ENCODE results near the gene SPTSSA. TPM values are rescaled to one million over a fixed set of nuclear protein-coding genes. Genes with fewer than 3 reads are reported as not detected.
A peak's percentile ranks its signal among the peaks of the same experiment; 100 is the strongest.

The SPTSSA gene
- total RNA-seq, 4 donors from 2014 or later: 4.8 to 45.7 (median 28.4) TPM

GRCh38 chr14:34502545-34503225 is 40.6 kb upstream of the SPTSSA start:
- Histone ChIP-seq H3K4me3 (no peak overlapping the region), H3K27ac (peak overlapping the region; percentile 25 to 51 (median 29)), H3K27me3 (no peaks in the 10 kb centered on the region), H3K36me3 (no peaks in the 10 kb centered on the region), H3K9me3 (no peaks in the 10 kb centered on the region), H3K4me1 (peaks cover 5 to 47% (median 25%) of the 10 kb centered on the region in 4 donors)
- no peak for DNase-seq
- intact Hi-C loops (cut with DNase I; ENCODE audit: low total_unique reads) (no loop called here), in situ Hi-C loops (cut with MboI; ENCODE audit: low pct_ligation_motif_present in 1 of 4, low pct_unique_long_range_greater_than_20kb in 1 of 4, low sequenced_read_pairs in 3 of 4) (no loop called here)
- TF ChIP-seq, protein P1, sequence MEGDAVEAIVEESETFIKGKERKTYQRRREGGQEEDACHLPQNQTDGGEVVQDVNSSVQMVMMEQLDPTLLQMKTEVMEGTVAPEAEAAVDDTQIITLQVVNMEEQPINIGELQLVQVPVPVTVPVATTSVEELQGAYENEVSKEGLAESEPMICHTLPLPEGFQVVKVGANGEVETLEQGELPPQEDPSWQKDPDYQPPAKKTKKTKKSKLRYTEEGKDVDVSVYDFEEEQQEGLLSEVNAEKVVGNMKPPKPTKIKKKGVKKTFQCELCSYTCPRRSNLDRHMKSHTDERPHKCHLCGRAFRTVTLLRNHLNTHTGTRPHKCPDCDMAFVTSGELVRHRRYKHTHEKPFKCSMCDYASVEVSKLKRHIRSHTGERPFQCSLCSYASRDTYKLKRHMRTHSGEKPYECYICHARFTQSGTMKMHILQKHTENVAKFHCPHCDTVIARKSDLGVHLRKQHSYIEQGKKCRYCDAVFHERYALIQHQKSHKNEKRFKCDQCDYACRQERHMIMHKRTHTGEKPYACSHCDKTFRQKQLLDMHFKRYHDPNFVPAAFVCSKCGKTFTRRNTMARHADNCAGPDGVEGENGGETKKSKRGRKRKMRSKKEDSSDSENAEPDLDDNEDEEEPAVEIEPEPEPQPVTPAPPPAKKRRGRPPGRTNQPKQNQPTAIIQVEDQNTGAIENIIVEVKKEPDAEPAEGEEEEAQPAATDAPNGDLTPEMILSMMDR (IDR thresholded peaks at IDR 0.05): no peak
- TF ChIP-seq POLR2A (IDR thresholded peaks at IDR 0.05): no peak
- no peak for TF ChIP-seq POLR2AphosphoS5 (IDR thresholded peaks at IDR 0.05)
- no peak for TF ChIP-seq EP300 (IDR thresholded peaks at IDR 0.05; ENCODE audit: low read depth)
- WGBS, 2 donors (ENCODE audit: low coverage in 1 of 2): 26 to 30% methylated on average over 2 of the region's 2 CpGs

DNA sequence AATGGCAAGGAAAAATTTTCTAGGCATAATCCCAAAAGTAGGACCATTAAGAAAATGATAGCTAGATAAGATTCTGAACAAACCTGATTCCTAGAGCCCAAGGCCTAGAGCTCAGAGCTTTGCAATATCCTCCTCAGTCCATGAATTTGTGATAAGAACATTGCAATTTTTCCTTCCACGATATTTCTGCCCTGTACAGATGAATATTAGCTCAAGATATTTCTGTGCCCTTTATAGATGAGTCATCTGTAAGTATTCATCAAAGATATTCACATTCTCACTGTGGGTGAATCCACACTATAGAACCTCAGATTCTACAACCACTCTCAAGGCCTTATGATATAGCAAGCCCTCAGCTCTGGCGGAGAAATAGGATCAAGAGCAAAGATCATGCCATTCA is 40.0 kb upstream of the SPTSSA start:
- Histone ChIP-seq H3K27ac (peak overlapping the region in 3 of 4 donors; percentile 25 to 51 (median 26)), H3K27me3 (no peaks in the 10 kb centered on the region), H3K36me3 (no peaks in the 10 kb centered on the region), H3K4me3 (no peak overlapping the region), H3K4me1 (peaks cover 11 to 53% (median 31%) of the 10 kb centered on the region in 4 donors), H3K9me3 (no peaks in the 10 kb centered on the region)
- DNase-seq: no peak
- 85 to 94% methylated on average over 2 of the region's 2 CpGs for WGBS, 2 donors (ENCODE audit: low coverage in 1 of 2)
- no peak for TF ChIP-seq EP300 (IDR thresholded peaks at IDR 0.05; ENCODE audit: low read depth)
- no peak for TF ChIP-seq POLR2AphosphoS5 (IDR thresholded peaks at IDR 0.05)
- TF ChIP-seq, protein P1 (IDR thresholded peaks at IDR 0.05): no peak
- TF ChIP-seq POLR2A (IDR thresholded peaks at IDR 0.05): no peak
- intact Hi-C loops (cut with DNase I; ENCODE audit: low total_unique reads): no loop called here
- in situ Hi-C loops (cut with MboI; ENCODE audit: low pct_ligation_motif_present in 1 of 4, low pct_unique_long_range_greater_than_20kb in 1 of 4, low sequenced_read_pairs in 3 of 4): no loop called here

DNA sequence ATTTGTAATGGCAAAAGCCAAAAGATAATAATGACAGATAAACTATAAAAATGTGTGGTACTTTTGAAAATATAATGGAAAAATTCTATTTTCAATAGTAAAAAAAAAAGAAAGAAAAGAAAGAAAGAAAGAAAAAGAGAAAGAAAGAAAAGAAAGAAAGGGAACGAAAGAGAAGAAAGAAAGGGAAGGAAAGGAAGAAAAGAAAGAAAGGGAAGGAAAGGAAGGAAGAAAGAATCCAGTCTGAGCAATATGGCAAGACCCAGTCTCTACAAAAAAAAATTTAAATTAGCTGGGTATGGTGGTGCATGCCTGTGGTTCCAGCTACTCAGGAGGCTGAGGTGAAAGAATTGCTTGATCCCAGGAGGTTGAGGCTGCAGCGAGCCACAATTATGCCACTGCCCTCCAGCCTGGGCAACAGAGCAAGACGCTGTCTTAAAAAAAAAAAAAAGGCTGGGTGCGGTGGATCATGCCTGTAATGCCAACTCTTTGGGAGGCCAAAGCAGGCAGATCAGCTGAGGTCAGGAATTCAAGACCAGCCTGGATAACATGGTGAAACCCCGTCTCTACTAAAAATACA is 39.1 kb upstream of the SPTSSA start:
- H3K27me3 ChIP-seq: no peaks in the 10 kb centered on the region
- H3K36me3 ChIP-seq: no peaks in the 10 kb centered on the region
- 92 to 93% methylated on average over 4 of the region's 5 CpGs for WGBS, 2 donors (ENCODE audit: low coverage in 1 of 2)
- TF ChIP-seq POLR2A (IDR thresholded peaks at IDR 0.05) (no peak), EP300 (IDR thresholded peaks at IDR 0.05; ENCODE audit: low read depth) (no peak)
- peaks cover 13 to 55% (median 34%) of the 10 kb centered on the region in 4 donors for H3K4me1 ChIP-seq
- no peaks in the 10 kb centered on the region for H3K9me3 ChIP-seq
- intact Hi-C loops (cut with DNase I; ENCODE audit: low total_unique reads): no loop called here
- H3K4me3 ChIP-seq: no peak overlapping the region
- peak overlapping the region in 2 of 4 donors; percentile 84 to 91 for H3K27ac ChIP-seq
- DNase-seq: no peak
- in situ Hi-C loops (cut with MboI; ENCODE audit: low pct_ligation_motif_present in 1 of 4, low pct_unique_long_range_greater_than_20kb in 1 of 4, low sequenced_read_pairs in 3 of 4): no loop called here

- H3K27me3 ChIP-seq: no peaks in the 10 kb centered on the region
- no peaks in the 10 kb centered on the region for H3K36me3 ChIP-seq
- TF ChIP-seq POLR2A (IDR thresholded peaks at IDR 0.05) (no peak), POLR2AphosphoS5 (IDR thresholded peaks at IDR 0.05) (no peak)
- TF ChIP-seq, protein P1 (IDR thresholded peaks at IDR 0.05): peak; percentile 51 to 87 (median 67)
- intact Hi-C loops (cut with DNase I; ENCODE audit: low total_unique reads): no loop called here
- 83 to 89% methylated on average over 5 to 6 of the region's 6 CpGs for WGBS, 2 donors (ENCODE audit: low coverage in 1 of 2)
- H3K4me3 ChIP-seq: no peak overlapping the region
- in situ Hi-C loops (cut with MboI; ENCODE audit: low pct_ligation_motif_present in 1 of 4, low pct_unique_long_range_greater_than_20kb in 1 of 4, low sequenced_read_pairs in 3 of 4): loop anchor here in 1 of 4 donors (10.0 kb wide), 1 partner anchor 134 kb away; no protein-coding TSS in a partner anchor
- H3K27ac ChIP-seq: peak overlapping the region in 3 of 4 donors; percentile 84 to 91 (median 89)
- no peaks in the 10 kb centered on the region for H3K9me3 ChIP-seq
- peak; percentile 53 for DNase-seq
- H3K4me1 ChIP-seq: peaks cover 13 to 50% (median 32%) of the 10 kb centered on the region in 4 donors
These were observed 36.8 kb upstream of the SPTSSA start for GRCh38 chr14:34498684-34499412.
